Activated T-helper 1 cell treated with anti-CD3 and anti-CD28 coated beads, Interleukin-12 subunit alpha, Interleukin-12 subunit beta, Interleukin-2, Interleukin-4 antibody, amounts not matched to agents 30 ng/mL and 10 ng/mL and 1 ng/mL, durations not matched to agents 14 hours and 24 hours and 36 hours (primary cell): ENCODE data around the gene POC1A. TPM values are rescaled to one million over a fixed set of nuclear protein-coding genes. Genes with fewer than 3 reads are reported as not detected.

Experiments
- DNase-seq: peaks from one replicate; pipeline ENCODE4 v3.0.0; 2021; ENCODE audit warnings: low spot score
- H3K27ac Mint-ChIP-seq: one replicate; pipeline ENCODE4 v1.8.0; 2021; ENCODE audit warnings: mild to moderate bottlenecking, mixed read lengths
- H3K27me3 Mint-ChIP-seq: one replicate; pipeline ENCODE4 v1.8.0; 2022; ENCODE audit warnings: mild to moderate bottlenecking, moderate library complexity, mixed read lengths; ENCODE audit not compliant: insufficient read depth
- H3K36me3 Mint-ChIP-seq: one replicate; pipeline ENCODE4 v1.8.0; 2021; ENCODE audit warnings: low read depth, mixed read lengths
- H3K4me1 Mint-ChIP-seq: one replicate; pipeline ENCODE4 v1.8.0; 2021; ENCODE audit warnings: low read depth, mixed read lengths
- H3K4me3 Mint-ChIP-seq: one replicate; pipeline ENCODE4 v1.8.0; 2021; ENCODE audit warnings: mild to moderate bottlenecking, moderate library complexity, mixed read lengths
- H3K9me3 Mint-ChIP-seq: one replicate; pipeline ENCODE4 v1.8.0; 2021; ENCODE audit warnings: mixed read lengths
- intact Hi-C: fragments of 100-400 bp; cut with micrococcal nuclease; formaldehyde crosslinking; loops from one replicate; pipeline ENCODE4 v1.15.1; 2024
- total RNA-seq: library from RNA; stranded (reverse); gene quantifications from 2 replicates; pipeline ENCODE4 v1.2.3, GENCODE V29; 2022

POC1A gene
- total RNA-seq, 1 donor from 2014 or later, result 20.3 TPM

GRCh38 chr3:52144796-52145735 lies 9.2 kb downstream of the POC1A start:
- no peak for DNase-seq
- H3K9me3 Mint-ChIP-seq, result no peaks in the 10 kb centered on the region
- H3K27me3 Mint-ChIP-seq, result no peaks in the 10 kb centered on the region
- peaks cover 10% of the 10 kb centered on the region for H3K36me3 Mint-ChIP-seq
- H3K4me1 Mint-ChIP-seq, result peaks cover 14% of the 10 kb centered on the region
- H3K4me3 Mint-ChIP-seq, result no peak overlapping the region
- H3K27ac Mint-ChIP-seq, result no peak overlapping the region
- intact Hi-C loops, result loop anchor here (1.0 kb wide), 6 partner anchors 9 to 203 kb away; partner anchors contain the start of genes PARP3 and POC1A

- Mint-ChIP-seq H3K36me3 (peaks cover 10% of the 10 kb centered on the region), H3K9me3 (no peaks in the 10 kb centered on the region), H3K27me3 (no peaks in the 10 kb centered on the region), H3K4me1 (peaks cover 14% of the 10 kb centered on the region), H3K4me3 (no peak overlapping the region), H3K27ac (peak overlapping the region; percentile 18)
- intact Hi-C loops, result loop anchor here (1.0 kb wide), 6 partner anchors 10 to 202 kb away; partner anchors contain the start of genes PARP3 and POC1A
- peak; percentile 71 for DNase-seq
Measured at GRCh38 chr3:52144034-52144795, 10.0 kb downstream of the POC1A start.

- DNase-seq, result no peak
- H3K27me3 Mint-ChIP-seq, result no peaks in the 10 kb centered on the region
- H3K36me3 Mint-ChIP-seq, result peaks cover 10% of the 10 kb centered on the region
- H3K4me3 Mint-ChIP-seq, result no peak overlapping the region
- peaks cover 14% of the 10 kb centered on the region for H3K4me1 Mint-ChIP-seq
- H3K27ac Mint-ChIP-seq, result peak overlapping the region; percentile 42
- intact Hi-C loops, result loop anchor here (1.0 kb wide), 6 partner anchors 11 to 201 kb away; partner anchors contain the start of genes PARP3 and POC1A
- no peaks in the 10 kb centered on the region for H3K9me3 Mint-ChIP-seq
Measured at GRCh38 chr3:52143616-52144015, 10.6 kb downstream of the POC1A start.

DNA sequence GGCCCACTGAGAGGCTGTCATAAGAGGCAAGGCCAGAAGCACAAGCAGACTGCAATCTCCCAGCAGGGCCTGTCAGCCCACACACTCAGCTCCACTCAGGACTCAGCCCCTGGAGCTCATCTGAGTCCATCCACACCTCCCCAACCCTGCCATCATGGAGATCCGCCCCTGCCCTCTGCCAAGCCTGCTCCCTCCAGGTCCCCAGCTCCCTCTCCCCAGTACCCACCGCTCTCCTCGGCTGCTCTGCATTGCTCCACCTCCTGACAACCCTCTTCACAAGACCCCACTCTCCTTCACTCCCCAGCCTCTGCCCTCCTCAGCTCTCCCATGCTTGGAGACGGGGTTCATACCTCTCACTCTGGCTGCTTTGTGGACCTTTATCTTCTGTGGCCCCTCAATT lies 11.1 kb downstream of the POC1A start:
- intact Hi-C loops, result no loop called here

GRCh38 chr3:52141751-52142150 lies 12.5 kb downstream of the POC1A start:
- no peak overlapping the region for H3K4me3 Mint-ChIP-seq
- H3K36me3 Mint-ChIP-seq, result peaks cover 10% of the 10 kb centered on the region
- H3K9me3 Mint-ChIP-seq, result no peaks in the 10 kb centered on the region
- no peak for DNase-seq
- H3K27me3 Mint-ChIP-seq, result no peaks in the 10 kb centered on the region
- intact Hi-C loops, result no loop called here
- no peak overlapping the region for H3K27ac Mint-ChIP-seq
- peaks cover 14% of the 10 kb centered on the region for H3K4me1 Mint-ChIP-seq

More for the DNA sequence above, 11.1 kb downstream of the POC1A start:
- no peak overlapping the region for H3K4me3 Mint-ChIP-seq
- H3K27me3 Mint-ChIP-seq, result no peaks in the 10 kb centered on the region
- H3K27ac Mint-ChIP-seq, result peak overlapping the region; percentile 42
- peaks cover 10% of the 10 kb centered on the region for H3K36me3 Mint-ChIP-seq
- peaks cover 14% of the 10 kb centered on the region for H3K4me1 Mint-ChIP-seq
- no peak for DNase-seq
- no peaks in the 10 kb centered on the region for H3K9me3 Mint-ChIP-seq

- H3K36me3 Mint-ChIP-seq, result peaks cover 10% of the 10 kb centered on the region
- no peaks in the 10 kb centered on the region for H3K9me3 Mint-ChIP-seq
- intact Hi-C loops, result no loop called here
- no peaks in the 10 kb centered on the region for H3K27me3 Mint-ChIP-seq
- no peak for DNase-seq
- no peak overlapping the region for H3K4me3 Mint-ChIP-seq
- no peak overlapping the region for H3K27ac Mint-ChIP-seq
- H3K4me1 Mint-ChIP-seq, result peaks cover 14% of the 10 kb centered on the region
Measured at GRCh38 chr3:52140769-52141168, 13.5 kb downstream of the POC1A start.

GRCh38 chr3:52140000-52140399 lies 14.2 kb downstream of the POC1A start:
- intact Hi-C loops, result no loop called here
- Mint-ChIP-seq H3K27ac (no peak overlapping the region), H3K9me3 (no peaks in the 10 kb centered on the region), H3K27me3 (no peaks in the 10 kb centered on the region), H3K4me3 (no peak overlapping the region), H3K36me3 (peaks cover 4% of the 10 kb centered on the region), H3K4me1 (peaks cover 14% of the 10 kb centered on the region)
- no peak for DNase-seq

- H3K36me3 Mint-ChIP-seq, result peaks cover 7% of the 10 kb centered on the region
- intact Hi-C loops, result no loop called here
- no peaks in the 10 kb centered on the region for H3K4me1 Mint-ChIP-seq
- H3K27ac Mint-ChIP-seq, result no peak overlapping the region
- no peak for DNase-seq
- H3K9me3 Mint-ChIP-seq, result no peaks in the 10 kb centered on the region
- no peaks in the 10 kb centered on the region for H3K27me3 Mint-ChIP-seq
- no peak overlapping the region for H3K4me3 Mint-ChIP-seq
Measured at GRCh38 chr3:52137311-52137710, 16.9 kb downstream of the POC1A start.

- Mint-ChIP-seq H3K4me3 (no peak overlapping the region), H3K4me1 (peaks cover 4% of the 10 kb centered on the region), H3K36me3 (peaks cover 7% of the 10 kb centered on the region), H3K27me3 (no peaks in the 10 kb centered on the region), H3K27ac (no peak overlapping the region), H3K9me3 (no peaks in the 10 kb centered on the region)
- intact Hi-C loops, result no loop called here
- no peak for DNase-seq
Measured at GRCh38 chr3:52136513-52136912, 17.7 kb downstream of the POC1A start.

DNA sequence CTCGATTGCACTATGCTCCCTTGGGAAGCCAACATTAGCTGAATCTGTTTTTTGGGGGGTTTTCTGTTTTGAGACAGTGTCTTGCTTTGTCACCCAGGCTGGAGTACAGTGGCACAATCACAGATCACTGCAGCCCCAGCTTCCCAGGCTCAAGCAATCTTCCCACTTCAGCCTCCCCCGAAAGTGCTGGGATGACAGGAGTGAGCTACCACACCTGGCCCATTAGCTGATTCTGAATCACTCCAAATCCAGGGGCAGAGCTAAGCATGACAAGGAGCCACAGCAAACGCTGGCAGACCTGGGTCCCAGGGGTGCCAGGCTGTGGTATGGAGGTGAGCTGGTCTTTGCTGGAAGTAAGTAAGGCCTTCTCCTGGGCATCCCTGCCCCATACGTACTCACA lies 18.9 kb downstream of the POC1A start:
- H3K36me3 Mint-ChIP-seq, result peaks cover 7% of the 10 kb centered on the region
- intact Hi-C loops, result no loop called here
- no peaks in the 10 kb centered on the region for H3K9me3 Mint-ChIP-seq
- no peak overlapping the region for H3K27ac Mint-ChIP-seq
- H3K27me3 Mint-ChIP-seq, result no peaks in the 10 kb centered on the region
- no peak for DNase-seq
- peaks cover 10% of the 10 kb centered on the region for H3K4me1 Mint-ChIP-seq
- H3K4me3 Mint-ChIP-seq, result no peak overlapping the region

- intact Hi-C loops, result no loop called here
- Mint-ChIP-seq H3K9me3 (no peaks in the 10 kb centered on the region), H3K27me3 (no peaks in the 10 kb centered on the region), H3K4me1 (peaks cover 10% of the 10 kb centered on the region), H3K27ac (no peak overlapping the region), H3K36me3 (peaks cover 10% of the 10 kb centered on the region), H3K4me3 (no peak overlapping the region)
- DNase-seq, result no peak
Measured at GRCh38 chr3:52134761-52135160, 19.5 kb downstream of the POC1A start.

DNA sequence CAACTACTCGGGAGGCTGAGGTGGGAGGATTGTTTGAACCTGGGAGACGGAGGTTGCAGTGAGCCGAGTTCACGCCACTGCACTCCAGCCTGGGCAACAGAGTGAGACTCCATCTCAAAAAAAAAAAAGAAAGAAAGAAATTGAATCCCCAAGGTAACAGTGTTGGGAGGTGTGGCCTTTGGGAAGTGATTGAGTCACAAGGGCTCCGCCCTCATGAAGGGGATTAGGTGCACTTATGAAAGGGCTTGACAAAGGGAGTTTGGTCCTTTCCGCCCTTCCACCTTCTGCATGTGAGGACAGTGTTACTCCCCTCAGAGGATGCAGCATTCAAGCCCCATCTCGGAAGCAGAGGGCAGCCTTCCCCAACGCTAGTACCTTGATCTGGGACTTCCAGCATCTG lies 21.3 kb downstream of the POC1A start:
- no peak overlapping the region for H3K27ac Mint-ChIP-seq
- intact Hi-C loops, result no loop called here
- no peak for DNase-seq
- no peak overlapping the region for H3K4me3 Mint-ChIP-seq
- peaks cover 10% of the 10 kb centered on the region for H3K36me3 Mint-ChIP-seq
- no peaks in the 10 kb centered on the region for H3K27me3 Mint-ChIP-seq
- peaks cover 13% of the 10 kb centered on the region for H3K4me1 Mint-ChIP-seq
- no peaks in the 10 kb centered on the region for H3K9me3 Mint-ChIP-seq

DNA sequence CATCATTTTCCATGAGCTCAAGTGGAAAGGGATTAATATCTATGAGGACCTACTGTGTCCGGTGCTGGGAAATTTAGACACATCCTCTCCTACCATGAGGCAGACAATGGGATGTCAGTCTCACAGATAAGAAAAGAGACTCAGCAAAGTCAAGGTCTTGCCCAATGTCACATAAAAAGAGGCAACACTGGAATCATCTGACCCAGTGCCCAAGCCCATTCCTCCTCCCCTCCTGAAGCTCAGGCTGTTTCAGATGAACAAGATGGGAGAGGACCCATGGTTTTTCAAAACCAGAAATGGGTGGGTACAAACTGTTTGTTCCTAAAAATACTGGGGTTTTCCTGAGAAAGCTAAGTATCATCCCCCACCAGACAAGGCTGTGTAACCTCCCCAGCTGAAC lies 22.2 kb downstream of the POC1A start:
- no peak for DNase-seq
- Mint-ChIP-seq H3K36me3 (peaks cover 11% of the 10 kb centered on the region), H3K27ac (no peak overlapping the region), H3K9me3 (no peaks in the 10 kb centered on the region), H3K27me3 (no peaks in the 10 kb centered on the region), H3K4me3 (no peak overlapping the region), H3K4me1 (peaks cover 14% of the 10 kb centered on the region)
- intact Hi-C loops, result no loop called here
